Amygdala (tissue), 56 donors: ENCODE measurements around the gene HADH.
"Not testable (repeated sequence)": the region's sequence is repeated elsewhere in the genome, so short reads cannot be mapped to it uniquely, and the experiment has no call there.

Experiments
- DNase-seq, 56 donors: peaks; one replicate each; lab custom pipeline; 2025; lab: John Stamatoyannopoulos, UW

HADH gene

DNA sequence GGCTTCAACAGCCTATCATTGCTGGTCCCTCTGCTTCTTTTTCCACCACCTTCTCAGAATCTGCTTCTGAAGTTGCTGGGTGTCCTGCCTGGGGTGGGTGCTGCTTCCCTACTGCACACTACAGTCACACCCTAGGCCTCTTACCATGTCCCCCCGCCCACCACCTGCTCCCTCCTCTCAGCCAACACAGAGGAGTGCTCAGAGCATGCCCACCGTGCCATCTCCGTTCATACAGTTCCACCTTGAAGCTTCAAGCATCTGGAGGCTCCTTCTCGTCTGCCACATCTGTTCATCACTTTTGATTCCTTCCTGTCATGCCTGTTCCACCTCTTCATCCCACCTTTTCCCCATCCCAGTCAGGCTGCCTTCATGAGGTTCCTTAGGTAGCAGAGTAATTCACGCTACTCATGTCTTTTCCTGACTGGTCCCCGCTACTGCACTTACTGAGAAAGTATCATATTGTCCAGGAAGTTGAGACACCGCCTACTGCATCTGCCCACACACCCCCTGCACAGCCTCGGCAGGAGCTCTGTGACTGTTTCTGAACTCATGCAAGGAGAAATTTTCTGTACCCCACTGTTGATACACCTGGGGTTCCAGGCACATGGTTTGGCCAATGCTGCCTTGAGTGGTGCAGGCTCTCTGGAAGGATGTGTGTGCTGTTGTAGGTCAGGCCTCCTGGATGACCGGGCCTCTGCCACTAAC is 39.5 kb downstream of the HADH start:
- DNase-seq: no peak

DNA sequence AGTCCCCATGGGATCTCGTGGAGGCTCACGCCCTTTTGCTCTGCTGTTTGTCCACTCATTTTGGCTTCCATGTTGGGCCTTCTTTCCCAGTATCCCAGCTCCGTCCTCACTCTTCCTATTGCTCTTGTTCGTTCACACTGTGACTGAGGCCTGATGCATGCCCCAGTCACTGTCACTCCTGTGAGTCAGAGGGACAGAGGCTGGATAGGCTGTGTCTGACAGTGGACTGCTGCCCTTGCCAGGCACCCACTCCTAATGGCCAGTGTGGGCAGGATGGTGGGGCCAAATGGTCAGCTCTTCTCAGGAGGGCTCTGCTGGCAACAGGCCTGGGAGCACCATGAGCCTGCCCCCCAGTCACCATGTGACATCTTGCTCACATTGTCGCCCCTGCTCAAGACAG is 40.0 kb downstream of the HADH start:
- no peak for DNase-seq

DNA sequence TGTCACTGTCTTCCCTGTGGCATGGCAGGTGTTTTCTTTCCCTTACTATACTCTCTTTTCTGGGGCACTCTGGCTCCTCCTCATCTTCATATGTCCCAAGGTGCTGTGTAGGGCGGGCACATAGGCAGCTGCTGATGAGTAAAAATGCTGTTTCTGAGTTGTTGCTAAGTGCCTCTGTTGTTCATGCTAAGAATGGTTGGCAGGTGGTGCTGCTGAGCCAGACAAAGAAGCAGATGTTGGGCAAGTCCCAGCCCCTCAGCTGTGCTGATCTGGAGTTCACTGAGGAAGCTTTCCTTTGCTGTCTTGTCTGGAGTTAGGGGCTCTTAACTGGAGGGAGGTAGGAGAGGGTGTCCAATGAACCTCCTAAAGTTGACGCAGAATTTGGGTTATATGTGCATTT is 40.6 kb downstream of the HADH start:
- DNase-seq: peak in 21 of 56 donors; percentile 2 to 50 (median 12)

DNA sequence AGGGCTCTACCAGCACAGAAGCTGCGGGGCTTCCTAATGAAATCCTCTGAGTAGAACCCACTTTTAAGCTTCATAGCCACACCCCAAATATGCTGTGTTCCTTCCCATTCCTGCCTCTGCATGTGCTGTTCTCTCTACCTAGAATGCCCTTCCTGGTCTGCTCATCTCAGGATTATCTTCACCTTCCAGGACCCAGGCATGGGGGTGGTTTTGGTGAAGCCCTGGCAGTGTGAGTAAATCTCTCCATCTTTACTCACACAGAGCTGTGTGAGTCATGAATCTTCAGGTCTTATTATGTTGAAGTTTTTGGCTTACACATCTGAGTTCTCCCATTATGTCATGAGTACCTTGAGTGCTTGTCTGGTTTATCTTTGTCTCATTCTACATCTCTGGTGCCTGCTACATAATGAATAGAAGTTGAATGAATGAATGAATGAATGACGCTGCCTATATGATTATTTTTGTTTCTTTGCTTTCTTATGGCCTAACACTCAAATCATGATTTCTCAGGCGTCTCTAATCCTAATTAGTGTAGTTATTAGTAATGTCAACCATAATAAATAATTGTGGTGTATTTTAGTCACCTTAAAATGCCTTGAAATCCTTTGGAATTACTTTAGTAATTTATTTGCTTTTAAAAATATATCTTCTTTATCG is 41.9 kb downstream of the HADH start:
- no peak for DNase-seq

DNA sequence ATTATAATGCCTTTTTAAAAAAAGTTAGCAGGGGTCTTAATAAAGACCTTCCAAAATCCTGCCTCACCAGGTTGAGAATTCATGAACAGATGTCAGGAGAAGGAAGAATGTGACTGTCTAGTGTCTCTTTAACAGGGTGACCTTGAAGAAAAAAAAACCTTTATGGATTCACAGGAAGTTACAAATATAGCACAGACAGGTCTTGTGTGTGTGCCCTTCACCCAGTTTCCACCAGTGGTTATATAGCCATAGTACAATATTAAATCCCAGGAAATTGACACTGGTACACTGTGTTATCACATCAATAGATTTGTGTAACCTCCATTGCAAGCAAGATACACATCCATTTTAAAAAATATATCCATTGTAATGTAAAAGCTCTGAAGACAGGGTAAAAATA is 43.7 kb downstream of the HADH start:
- no peak for DNase-seq

DNA sequence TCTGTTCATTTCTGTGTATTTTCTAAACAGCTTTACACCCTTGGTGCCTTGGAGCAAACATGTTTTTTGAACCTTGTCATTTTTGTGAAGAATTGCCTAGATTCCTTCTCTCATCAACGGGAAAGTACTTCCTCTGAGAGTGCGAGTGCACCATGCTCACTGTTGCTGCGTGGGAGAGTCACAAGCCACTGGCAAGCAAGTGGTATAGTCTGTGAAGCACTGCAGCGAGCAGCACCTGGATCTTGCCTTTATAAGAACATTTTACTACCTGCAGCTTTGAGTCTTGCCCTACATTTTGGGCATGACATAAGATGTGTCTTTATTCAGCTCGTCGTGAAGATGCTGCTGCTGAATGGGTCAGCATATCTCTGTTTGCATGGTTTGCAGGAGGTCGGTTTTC is 44.9 kb downstream of the HADH start:
- no peak for DNase-seq

DNA sequence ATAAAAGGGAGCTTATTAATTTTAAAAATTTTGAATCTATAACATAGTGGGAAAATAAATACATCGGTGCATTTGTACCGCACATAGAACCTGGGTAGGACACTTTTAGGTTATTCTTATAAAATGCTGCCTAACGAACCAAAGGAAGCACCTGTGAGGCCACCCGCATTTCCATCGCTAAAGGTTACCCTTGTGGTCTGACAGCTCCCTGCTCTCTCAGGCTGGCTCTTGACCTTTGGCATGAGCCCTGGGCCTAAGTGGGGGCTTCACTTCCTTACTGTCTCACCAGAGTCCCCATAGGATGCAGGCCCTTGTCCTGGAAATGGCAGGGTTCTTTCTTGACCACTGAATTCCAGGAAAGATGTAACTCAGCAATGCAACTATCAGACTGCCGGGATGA is 46.0 kb downstream of the HADH start:
- DNase-seq: no peak

DNA sequence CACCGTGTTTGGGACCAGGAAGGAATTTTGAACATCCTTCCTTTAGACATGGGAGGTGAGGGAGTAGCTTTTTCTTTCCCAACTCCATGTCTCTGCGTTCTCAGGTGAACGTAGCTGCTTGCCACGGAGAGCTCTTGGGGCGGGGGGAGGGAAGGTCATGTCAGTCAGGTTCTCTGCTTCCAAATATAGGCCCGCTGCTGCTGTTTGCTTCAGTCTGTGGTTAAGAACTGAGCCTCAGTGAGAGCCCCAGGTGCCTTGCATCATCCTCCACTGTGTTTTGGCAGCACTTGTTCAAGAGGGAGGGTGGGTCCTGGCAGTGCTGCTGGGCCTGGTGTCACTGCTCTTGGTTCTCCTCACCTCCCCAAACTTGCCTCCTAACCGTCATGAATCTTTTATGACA is 46.5 kb downstream of the HADH start:
- DNase-seq: no peak

DNA sequence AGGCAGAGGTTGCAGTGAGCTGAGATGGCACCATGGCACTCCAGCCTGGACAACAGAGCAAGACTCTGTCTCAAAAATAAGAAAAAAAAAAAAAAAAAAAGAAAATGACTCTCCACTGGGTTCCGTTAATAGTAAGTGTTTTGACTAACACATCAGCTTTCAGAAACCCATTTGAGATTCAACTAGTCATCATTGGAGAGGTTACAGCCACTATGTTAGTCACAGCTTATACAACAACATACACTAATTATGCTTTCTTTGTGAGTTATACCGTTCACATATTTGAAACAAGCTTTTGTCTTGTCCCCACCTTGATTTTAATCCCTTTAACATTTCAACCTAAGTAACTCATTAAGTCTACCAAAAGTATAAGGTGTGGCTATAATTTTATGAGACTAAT is 48.2 kb downstream of the HADH start:
- no peak for DNase-seq

DNA sequence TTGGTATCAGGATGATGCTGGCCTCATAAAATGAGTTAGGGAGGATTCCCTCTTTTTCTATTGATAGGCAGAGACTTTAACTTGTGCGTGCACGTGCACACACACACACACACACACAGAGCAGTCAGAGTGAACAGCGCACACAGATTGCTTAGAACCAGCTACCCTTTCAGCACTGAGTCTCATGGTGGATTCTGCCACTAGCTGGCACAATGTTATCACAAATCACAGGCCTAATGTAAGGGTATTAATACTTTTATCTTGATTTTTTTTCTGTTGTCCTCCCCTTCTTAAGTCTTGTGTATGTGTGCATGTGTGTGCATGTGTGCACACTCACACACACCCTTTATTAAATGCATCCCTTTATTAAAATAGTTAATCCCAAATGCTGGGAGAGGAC is 53.2 kb downstream of the HADH start:
- no peak for DNase-seq

DNA sequence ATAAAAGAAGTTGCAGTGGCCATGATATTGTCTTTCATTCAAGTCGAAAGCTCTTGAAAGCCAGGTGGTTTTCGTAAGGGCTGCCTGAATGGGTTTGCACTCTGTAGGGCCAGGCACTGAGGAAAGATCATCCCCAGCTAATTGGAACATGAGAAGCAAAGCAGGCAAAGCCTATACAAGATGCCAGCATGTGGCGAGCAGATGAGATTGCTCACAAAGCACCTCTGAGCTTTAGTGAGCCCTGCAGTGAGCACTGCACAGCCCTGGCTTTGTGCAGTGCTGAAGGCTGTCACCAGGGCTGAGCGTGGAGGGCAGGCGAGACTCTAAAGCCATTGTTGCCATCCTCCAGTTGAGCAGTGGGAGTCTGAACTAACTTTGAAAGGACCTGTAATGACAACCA is 53.8 kb downstream of the HADH start:
- no peak for DNase-seq

DNA sequence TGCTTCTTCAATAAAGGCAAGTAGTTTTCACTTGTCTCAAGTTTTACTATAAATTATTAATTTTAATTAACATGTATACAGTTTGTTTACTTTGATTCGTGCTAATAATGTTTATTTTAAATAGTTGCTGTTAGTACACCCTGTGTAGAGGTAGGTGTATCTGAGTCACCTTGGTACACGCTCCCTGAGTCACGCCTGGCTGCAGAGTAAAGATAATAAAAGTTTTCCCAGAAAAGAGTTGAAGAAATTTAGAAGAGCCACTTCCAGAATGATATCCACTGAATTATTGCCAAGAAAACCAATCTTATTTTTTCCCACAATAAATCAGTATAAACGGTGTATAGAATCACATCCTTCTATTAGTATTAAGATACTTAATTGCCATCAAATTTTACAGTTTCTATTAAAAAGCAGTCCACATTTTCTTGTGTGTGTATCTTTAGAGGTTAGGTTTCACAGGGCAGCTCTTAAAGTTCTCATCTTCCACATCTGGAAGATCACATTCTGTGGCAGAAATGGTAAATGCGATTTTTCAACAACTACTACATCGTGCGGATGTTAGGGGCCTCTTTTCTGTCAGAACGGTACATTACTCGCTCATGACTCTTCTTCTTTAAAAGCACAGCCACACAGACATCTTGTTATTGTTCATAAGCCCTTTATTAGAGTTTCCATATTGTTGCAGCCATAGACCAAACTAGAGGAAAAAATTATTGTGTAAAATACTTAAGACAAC is 55.4 kb downstream of the HADH start:
- no peak for DNase-seq

DNA sequence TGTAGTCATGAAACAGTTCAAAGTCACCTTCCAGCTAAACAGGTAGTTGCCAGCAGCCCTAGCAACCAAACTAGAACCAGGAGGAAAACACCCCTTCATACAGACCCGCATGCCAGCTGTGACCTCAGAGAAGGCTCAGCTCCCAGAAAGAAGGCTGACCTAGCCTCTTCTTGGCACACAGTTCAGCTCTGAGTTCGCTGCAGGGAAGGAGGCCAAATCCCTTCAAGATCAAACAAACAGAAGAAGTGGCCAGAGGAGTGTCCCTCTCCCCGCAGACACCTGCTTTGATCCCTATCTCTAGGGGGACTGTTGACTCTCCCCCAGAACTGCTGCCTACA is 56.0 kb downstream of the HADH start:
- DNase-seq: peak in 15 of 56 donors; percentile 6 to 42 (median 16)

DNA sequence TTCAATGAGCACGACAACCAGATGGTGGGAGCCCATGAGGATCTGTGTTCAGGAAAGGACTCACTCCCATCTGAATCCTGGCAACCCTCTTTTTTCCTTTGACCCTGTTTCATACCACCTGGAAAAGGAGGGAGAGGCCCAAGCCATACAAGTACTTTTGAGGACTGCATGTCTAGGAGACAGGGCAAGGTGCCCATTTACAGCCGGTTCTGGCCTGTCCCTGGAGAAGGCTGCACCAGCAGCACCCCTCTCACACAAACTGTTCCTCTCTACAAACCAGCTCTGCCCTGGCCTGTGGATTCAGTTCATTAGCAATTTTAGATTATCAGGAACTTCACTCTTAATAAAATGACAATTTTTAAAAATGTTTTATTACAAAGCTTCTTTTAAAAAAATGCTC is 57.5 kb downstream of the HADH start:
- peak in 1 of 56 donors; percentile 6 for DNase-seq

DNA sequence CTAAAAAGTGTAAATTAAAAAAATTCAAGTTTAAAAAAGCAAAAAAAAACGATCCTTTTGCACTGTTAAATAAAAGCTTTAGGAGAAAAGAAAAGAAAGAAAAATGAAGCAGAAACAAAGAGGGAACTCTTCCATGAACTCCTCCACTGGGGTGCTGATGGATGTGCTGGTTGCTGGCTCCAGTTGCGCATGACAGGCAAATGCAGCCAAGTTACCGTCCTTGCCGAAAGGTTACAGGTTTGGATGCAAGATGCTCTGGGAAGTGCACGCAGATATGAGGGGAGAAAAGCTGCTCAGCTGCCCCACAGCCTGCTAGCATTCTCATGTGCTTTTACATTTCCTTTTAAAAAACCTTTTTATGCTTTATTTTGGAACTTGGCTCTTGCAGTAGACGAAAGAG is 58.5 kb downstream of the HADH start:
- no peak for DNase-seq

DNA sequence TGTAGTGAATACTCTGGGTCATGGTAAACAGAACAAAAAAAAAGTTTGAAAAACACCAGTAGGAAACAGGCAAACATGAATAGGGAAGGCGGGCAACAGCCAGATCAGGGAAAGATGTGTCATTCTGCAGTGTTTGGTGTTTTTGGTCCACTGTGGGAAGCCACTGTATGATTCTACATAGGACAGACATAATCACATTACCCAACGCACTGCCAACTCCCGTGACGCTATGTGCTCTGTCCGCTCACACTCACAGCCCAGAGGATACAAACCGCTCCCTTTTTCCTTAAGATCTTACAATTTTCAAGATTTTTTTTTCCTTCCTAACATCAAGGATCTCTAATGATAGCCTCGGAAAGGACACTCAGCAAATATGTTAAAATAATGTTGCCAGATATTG is 59.3 kb downstream of the HADH start:
- DNase-seq: no peak

DNA sequence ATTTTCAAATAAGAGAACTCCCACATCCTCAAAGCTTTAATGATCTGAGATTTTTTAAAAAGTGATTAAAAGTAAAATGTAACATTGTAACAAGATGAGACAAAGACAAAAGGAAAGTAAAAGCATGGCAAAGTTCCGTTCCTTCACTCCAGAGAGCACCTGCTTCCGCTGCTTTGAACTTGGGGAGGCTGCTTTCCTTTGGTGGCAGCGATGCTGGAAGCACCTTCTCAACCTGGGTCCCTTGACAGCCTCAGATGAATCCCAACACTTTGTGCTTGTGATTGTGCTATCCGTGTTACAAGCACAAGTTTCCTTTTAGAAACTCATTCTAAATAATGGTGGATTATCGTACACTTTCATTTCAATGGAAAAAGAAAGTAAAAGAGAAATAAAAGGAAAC is 59.7 kb downstream of the HADH start:
- no peak for DNase-seq

DNA sequence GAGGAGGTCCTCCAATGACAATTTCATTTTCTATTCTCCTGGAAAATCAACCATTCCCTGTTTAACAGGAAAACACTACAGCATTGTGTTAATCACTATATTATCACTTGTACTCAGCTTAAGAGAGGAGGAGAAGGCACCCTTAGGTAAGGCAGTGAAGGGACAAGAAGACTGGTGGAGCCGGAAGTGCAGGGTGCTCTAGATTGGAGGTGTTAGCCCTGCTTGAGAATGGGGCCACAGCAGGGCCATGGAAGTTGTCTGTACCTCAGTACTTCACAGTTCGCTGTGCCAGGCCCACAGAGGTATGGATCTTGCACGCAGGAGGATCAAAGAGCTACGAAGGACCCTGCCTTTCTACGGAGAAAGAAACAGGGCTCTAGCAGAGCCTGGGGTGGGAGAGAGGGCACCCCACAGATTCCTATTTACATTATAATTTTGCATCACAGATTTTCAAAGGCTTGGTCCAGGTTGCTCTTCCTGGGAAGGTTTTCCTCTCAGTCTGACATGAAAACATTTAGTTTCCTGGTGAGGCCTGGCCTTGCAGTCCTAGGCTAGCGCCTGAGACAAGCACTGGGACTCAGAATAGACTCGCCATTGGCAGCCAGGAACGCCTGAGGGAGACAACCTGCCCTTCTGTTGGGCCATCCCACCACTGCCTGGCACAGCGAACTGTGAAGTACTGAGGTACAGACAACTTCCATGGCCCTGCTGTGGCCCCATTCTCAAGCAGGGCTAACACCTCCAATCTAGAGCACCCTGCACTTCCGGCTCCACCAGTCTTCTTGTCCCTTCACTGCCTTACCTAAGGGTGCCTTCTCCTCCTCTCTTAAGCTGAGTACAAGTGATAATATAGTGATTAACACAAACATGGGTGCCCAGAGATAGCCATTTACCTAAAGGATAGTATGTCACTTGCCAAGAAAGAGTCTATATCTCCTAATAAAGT is 60.8 kb downstream of the HADH start:
- not testable (repeated sequence) for DNase-seq

DNA sequence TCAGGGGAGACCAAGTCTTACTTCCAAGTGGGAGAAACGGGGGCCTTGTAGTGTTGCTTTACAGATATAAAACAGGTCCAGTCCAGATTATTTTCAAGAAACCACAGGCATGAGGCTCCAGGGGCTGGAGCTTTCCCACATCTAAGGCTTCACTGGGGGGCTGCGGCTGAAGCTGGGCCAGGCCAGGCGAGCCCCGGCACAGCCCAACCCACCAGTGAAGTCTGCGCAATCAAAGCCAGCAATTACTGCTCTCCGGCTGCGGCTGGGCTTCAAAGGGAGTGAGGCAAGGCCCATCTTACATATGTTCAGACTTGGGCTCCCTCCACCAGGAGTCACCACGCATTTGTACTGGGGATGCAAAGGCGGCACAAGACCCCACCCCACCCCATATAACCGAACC is 61.7 kb downstream of the HADH start:
- DNase-seq: no peak

DNA sequence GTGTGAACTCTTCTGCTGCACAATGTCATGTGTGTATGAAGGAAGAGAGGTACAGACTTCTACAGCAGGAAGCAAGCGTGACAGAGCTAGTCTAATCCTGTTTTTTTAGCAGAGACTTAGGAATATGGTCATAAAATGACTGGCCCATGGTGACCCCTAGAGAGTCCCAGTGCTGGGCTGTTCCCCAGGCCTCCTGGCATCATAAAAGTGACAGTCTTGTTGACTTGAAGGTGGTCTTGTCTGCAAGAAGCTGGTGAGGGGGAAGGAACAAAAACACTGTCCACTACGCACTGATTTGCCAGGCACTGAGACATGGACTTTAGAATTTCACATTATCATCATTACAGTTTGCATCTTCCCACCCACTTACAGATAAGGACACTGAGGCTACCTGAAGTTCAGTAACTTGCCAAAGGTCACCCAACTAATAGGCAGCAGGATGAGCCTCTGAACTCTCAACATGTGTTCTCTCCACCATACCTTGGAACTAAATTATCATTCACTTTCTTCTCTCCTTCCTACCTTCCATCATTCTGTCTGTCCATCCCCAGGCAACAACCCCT is 63.0 kb downstream of the HADH start:
- DNase-seq: no peak
